ENCODE data around the gene ATP6V0A4.

DNA sequence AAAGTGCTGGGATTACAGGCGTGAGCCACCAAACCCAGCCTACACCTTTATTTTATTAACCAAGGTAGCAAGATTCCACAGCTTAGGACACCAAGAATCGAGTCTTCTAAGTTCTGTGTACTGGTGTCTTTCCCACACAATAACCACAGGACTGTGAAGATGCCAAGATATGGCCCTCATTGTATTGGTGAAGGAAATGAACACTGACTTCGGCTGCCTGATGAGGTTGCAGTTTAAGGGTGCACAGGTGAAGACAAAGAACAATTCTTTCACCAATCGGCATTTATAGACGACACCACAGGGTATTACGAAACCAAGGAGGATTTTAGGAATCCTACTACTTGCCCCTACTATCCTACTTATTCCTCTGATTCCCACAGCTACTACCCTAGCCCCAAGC lies 49.3 kb downstream of the ATP6V0A4 start:
- no peak for TF ChIP-seq EZH2phosphoT487 (IDR thresholded peaks at IDR 0.05; ENCODE audit: low read length)
- TF ChIP-seq, protein P1, sequence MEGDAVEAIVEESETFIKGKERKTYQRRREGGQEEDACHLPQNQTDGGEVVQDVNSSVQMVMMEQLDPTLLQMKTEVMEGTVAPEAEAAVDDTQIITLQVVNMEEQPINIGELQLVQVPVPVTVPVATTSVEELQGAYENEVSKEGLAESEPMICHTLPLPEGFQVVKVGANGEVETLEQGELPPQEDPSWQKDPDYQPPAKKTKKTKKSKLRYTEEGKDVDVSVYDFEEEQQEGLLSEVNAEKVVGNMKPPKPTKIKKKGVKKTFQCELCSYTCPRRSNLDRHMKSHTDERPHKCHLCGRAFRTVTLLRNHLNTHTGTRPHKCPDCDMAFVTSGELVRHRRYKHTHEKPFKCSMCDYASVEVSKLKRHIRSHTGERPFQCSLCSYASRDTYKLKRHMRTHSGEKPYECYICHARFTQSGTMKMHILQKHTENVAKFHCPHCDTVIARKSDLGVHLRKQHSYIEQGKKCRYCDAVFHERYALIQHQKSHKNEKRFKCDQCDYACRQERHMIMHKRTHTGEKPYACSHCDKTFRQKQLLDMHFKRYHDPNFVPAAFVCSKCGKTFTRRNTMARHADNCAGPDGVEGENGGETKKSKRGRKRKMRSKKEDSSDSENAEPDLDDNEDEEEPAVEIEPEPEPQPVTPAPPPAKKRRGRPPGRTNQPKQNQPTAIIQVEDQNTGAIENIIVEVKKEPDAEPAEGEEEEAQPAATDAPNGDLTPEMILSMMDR (IDR thresholded peaks at IDR 0.05; ENCODE audit: low read length), result no peak
